Fibroblast of skin of right quadriceps (primary cell): ENCODE data around the gene SGCA.

Experiments used
- DNase-seq: peaks from one replicate; pipeline ENCODE4 v3.0.0-alpha.2; 2013

Gene SGCA

GRCh38 chr17:50184064-50184463 is 18.3 kb downstream of the SGCA start:
- peak; percentile 66 for DNase-seq

GRCh38 chr17:50184611-50185398 is 19.0 kb downstream of the SGCA start:
- DNase-seq, result peak; percentile 79

GRCh38 chr17:50185631-50186471 is 20.0 kb downstream of the SGCA start:
- DNase-seq, result peak; percentile 50

GRCh38 chr17:50186661-50187393 is 21.0 kb downstream of the SGCA start:
- peak; percentile 80 for DNase-seq

GRCh38 chr17:50187394-50187725 is 21.6 kb downstream of the SGCA start:
- DNase-seq, result no peak

GRCh38 chr17:50187751-50188530 is 22.1 kb downstream of the SGCA start:
- peak; percentile 77 for DNase-seq

- DNase-seq, result peak; percentile 69
Measured at GRCh38 chr17:50188531-50188920, 22.7 kb downstream of the SGCA start.

- peak; percentile 74 for DNase-seq
Measured at GRCh38 chr17:50188921-50189549, 23.2 kb downstream of the SGCA start.

GRCh38 chr17:50189550-50190292 is 23.9 kb downstream of the SGCA start:
- peak; percentile 70 for DNase-seq

GRCh38 chr17:50190293-50190602 is 24.4 kb downstream of the SGCA start:
- no peak for DNase-seq

GRCh38 chr17:50190603-50191358 is 25.0 kb downstream of the SGCA start:
- peak; percentile 77 for DNase-seq

GRCh38 chr17:50191359-50192143 is 25.7 kb downstream of the SGCA start:
- DNase-seq, result peak; percentile 69

GRCh38 chr17:50192144-50192617 is 26.4 kb downstream of the SGCA start:
- DNase-seq, result no peak

- DNase-seq, result peak; percentile 62
Measured at GRCh38 chr17:50192618-50193291, 26.9 kb downstream of the SGCA start.

GRCh38 chr17:50194140-50194933 is 28.5 kb downstream of the SGCA start:
- peak; percentile 46 for DNase-seq

- peak; percentile 71 for DNase-seq
Measured at GRCh38 chr17:50194934-50195865, 29.4 kb downstream of the SGCA start.

- no peak for DNase-seq
Measured at GRCh38 chr17:50196036-50196435, 30.2 kb downstream of the SGCA start.
